Neuronal stem cell (in vitro differentiated cells): ENCODE results near the gene CFAP58.
A peak's percentile ranks its signal among the peaks of the same experiment; 100 is the strongest.

Experiments
- DNase-seq: peaks from one replicate; pipeline ENCODE4 v3.0.0-alpha.2; 2013; ENCODE audit warnings: low spot score
- H2AFZ ChIP-seq: one replicate; pipeline ENCODE4 v1.6.1; 2013; ENCODE audit warnings: mild to moderate bottlenecking, low read length, inconsistent platforms
- H2AK5ac ChIP-seq: 2 replicates; pipeline ENCODE4 v1.6.1; 2013; ENCODE audit warnings: low read depth, mild to moderate bottlenecking, inconsistent platforms, low read length, moderate library complexity, mixed read lengths
- H2BK120ac ChIP-seq: 2 replicates; pipeline ENCODE4 v1.6.1; 2013; ENCODE audit warnings: low read depth, mild to moderate bottlenecking, inconsistent platforms, low read length, moderate library complexity, mixed read lengths
- H2BK12ac ChIP-seq: one replicate; pipeline ENCODE4 v1.6.1; 2013; ENCODE audit warnings: low read length, inconsistent platforms
- H2BK15ac ChIP-seq: 2 replicates; pipeline ENCODE4 v1.6.1; 2013; ENCODE audit warnings: mild to moderate bottlenecking, low read length, inconsistent platforms, mixed read lengths
- H2BK5ac ChIP-seq: one replicate; pipeline ENCODE4 v1.6.1; 2013; ENCODE audit warnings: inconsistent platforms, mild to moderate bottlenecking, low read length, moderate library complexity
- H3K14ac ChIP-seq: one replicate; pipeline ENCODE4 v1.6.1; 2013; ENCODE audit warnings: low read length, inconsistent platforms
- H3K18ac ChIP-seq: 2 replicates; pipeline ENCODE4 v1.6.1; 2013; ENCODE audit warnings: low read length, inconsistent platforms
- H3K23ac ChIP-seq: 2 replicates; pipeline ENCODE4 v1.6.1; 2013; ENCODE audit warnings: low read depth, mild to moderate bottlenecking, mixed read lengths, low read length, inconsistent platforms; ENCODE audit not compliant: poor library complexity
- H3K27ac ChIP-seq: replicated peaks from 3 replicates; pipeline ENCODE4 v1.5.1; 2013; ENCODE audit warnings: low read length, inconsistent platforms
- H3K27me3 ChIP-seq, 3 experiments: 2 replicates each; pipeline ENCODE4 v1.6.1; 2013; ENCODE audit warnings: low read length in 3 of 3, mild to moderate bottlenecking in 2 of 3, inconsistent platforms in 1 of 3, low read depth in 1 of 3, mixed read lengths in 1 of 3, moderate library complexity in 1 of 3; ENCODE audit not compliant: control insufficient read depth in 3 of 3, insufficient read depth in 3 of 3
- H3K36me3 ChIP-seq, 2 donors: replicated peaks in 1 of 2; 2 replicates each; pipeline ENCODE4 v1.6.1; 2013; ENCODE audit warnings: low read length in 2 of 2; ENCODE audit not compliant: control insufficient read depth in 2 of 2, insufficient read depth in 2 of 2
- H3K4ac ChIP-seq: 2 replicates; pipeline ENCODE4 v1.6.1; 2013; ENCODE audit warnings: inconsistent platforms, mild to moderate bottlenecking, low read length, moderate library complexity
- H3K4me1 ChIP-seq, 2 donors: 1 replicate in 1 of 2; 2 replicates in 1 of 2; pipeline ENCODE4 v1.6.1; 2013; ENCODE audit warnings: low read length in 2 of 2, low read depth in 1 of 2; ENCODE audit not compliant: control insufficient read depth in 2 of 2, insufficient read depth in 1 of 2
- H3K4me2 ChIP-seq: one replicate; pipeline ENCODE4 v1.6.1; 2013; ENCODE audit warnings: mild to moderate bottlenecking, low read length, inconsistent platforms; ENCODE audit not compliant: insufficient read depth, poor library complexity, severe bottlenecking
- H3K4me3 ChIP-seq, 2 donors: 2 replicates each; pipeline ENCODE4 v1.5.1; 2013; ENCODE audit warnings: low read length in 2 of 2, mild to moderate bottlenecking in 2 of 2, inconsistent platforms in 1 of 2, moderate library complexity in 1 of 2
- H3K79me1 ChIP-seq: one replicate; pipeline ENCODE4 v1.6.1; 2013; ENCODE audit warnings: low read depth, mild to moderate bottlenecking, inconsistent platforms, low read length, moderate library complexity
- H3K9ac ChIP-seq: one replicate; pipeline ENCODE4 v1.6.1; 2013; ENCODE audit warnings: mild to moderate bottlenecking, low read depth, low read length, inconsistent platforms; ENCODE audit not compliant: poor library complexity
- H3K9me3 ChIP-seq, 2 donors: replicated peaks in 1 of 2; 2 replicates each; pipeline versions ENCODE3 to v1.6.1; 2013; ENCODE audit warnings: low read length in 2 of 2, mild to moderate bottlenecking in 2 of 2, inconsistent platforms in 1 of 2, low read depth in 1 of 2, mixed read lengths in 1 of 2, moderate library complexity in 1 of 2; ENCODE audit not compliant: control insufficient read depth in 2 of 2, insufficient read depth in 1 of 2
- H4K8ac ChIP-seq: one replicate; pipeline ENCODE4 v1.6.1; 2013; ENCODE audit warnings: low read depth, mild to moderate bottlenecking, inconsistent platforms, low read length, moderate library complexity
- H4K91ac ChIP-seq: one replicate; pipeline ENCODE4 v1.6.1; 2013; ENCODE audit warnings: low read length, low read depth, mild to moderate bottlenecking, inconsistent platforms; ENCODE audit not compliant: poor library complexity
- WGBS, 2 donors: extraction: QIAGEN DNeasy Blood & Tissue Kit; methylation state at CpG; one replicate each; pipeline ENCODE4 v1.1.7; 2013; ENCODE audit warnings: missing lambda C conversion rate in 2 of 2, mixed read lengths in 1 of 2; ENCODE audit not compliant: insufficient read length in 2 of 2, insufficient replicate concordance in 1 of 2; ENCODE audit errors: extremely low coverage in 2 of 2; 5-methylcytosine and 5-hydroxymethylcytosine counted together

Gene CFAP58

GRCh38 chr10:104337521-104337984 lies 16.1 kb upstream of the CFAP58 start:
- H2AFZ ChIP-seq, result peak overlapping the region; percentile 98
- peak overlapping the region; percentile 12 for H3K14ac ChIP-seq
- peak overlapping the region; percentile 83 for H3K27ac ChIP-seq
- DNase-seq, result no peak
- peak overlapping the region; percentile 89 for H3K4me3 ChIP-seq
- H3K9ac ChIP-seq, result peak overlapping the region; percentile 91
- H2BK5ac ChIP-seq, result peak overlapping the region; percentile 79
- H3K36me3 ChIP-seq, result peaks cover 0 to 24% of the 10 kb centered on the region in 2 donors
- H3K4me2 ChIP-seq, result peak overlapping the region; percentile 90
- H3K9me3 ChIP-seq, result no peaks in the 10 kb centered on the region
- H2BK15ac ChIP-seq, result peak overlapping the region; percentile 52
- no peak overlapping the region for H4K8ac ChIP-seq
- peaks cover 0 to 19% (median 0%) of the 10 kb centered on the region in 3 experiments for H3K27me3 ChIP-seq
- H4K91ac ChIP-seq, result peak overlapping the region; percentile 13
- no CpG with 5 or more reads among the region's 23 CpGs for WGBS, 2 donors
- H3K4ac ChIP-seq, result no peak overlapping the region
- H2BK12ac ChIP-seq, result no peak overlapping the region
- H3K4me1 ChIP-seq, result peaks cover 19 to 22% of the 10 kb centered on the region in 2 donors
- H2AK5ac ChIP-seq, result no peak overlapping the region
- peak overlapping the region; percentile 78 for H3K18ac ChIP-seq
- H3K23ac ChIP-seq, result peak overlapping the region; percentile 34
- no peak overlapping the region for H2BK120ac ChIP-seq
- H3K79me1 ChIP-seq, result peaks cover 6% of the 10 kb centered on the region

- Histone ChIP-seq H3K4me1 (peaks cover 16% of the 10 kb centered on the region in 2 donors), H3K18ac (peak within 1 kb of the TSS; percentile 78), H3K23ac (peak within 1 kb of the TSS; percentile 34), H3K9me3 (no peaks in the 10 kb centered on the region), H2BK12ac (no peak within 1 kb of the TSS), H4K91ac (peak within 1 kb of the TSS; percentile 13), H2BK15ac (peak within 1 kb of the TSS; percentile 52), H3K9ac (peak within 1 kb of the TSS; percentile 91), H3K14ac (peak within 1 kb of the TSS; percentile 12), H3K79me1 (peaks cover 6% of the 10 kb centered on the region), H2AFZ (peak within 1 kb of the TSS; percentile 98), H4K8ac (no peak within 1 kb of the TSS), H3K36me3 (peaks cover 0 to 22% of the 10 kb centered on the region in 2 donors), H2BK5ac (peak within 1 kb of the TSS; percentile 79), H3K4me3 (peak within 1 kb of the TSS; percentile 89), H3K4me2 (peak within 1 kb of the TSS; percentile 90), H3K4ac (no peak within 1 kb of the TSS), H3K27me3 (peaks cover 0 to 19% (median 0%) of the 10 kb centered on the region in 3 experiments), H2BK120ac (no peak within 1 kb of the TSS), H2AK5ac (no peak within 1 kb of the TSS), H3K27ac (peak within 1 kb of the TSS; percentile 83)
- WGBS, 2 donors, result no CpG with 5 or more reads among the region's 70 CpGs
- DNase-seq, result peak; percentile 73
Measured at GRCh38 chr10:104337985-104338735, 15.5 kb upstream of the CFAP58 start, which contains the start of gene ITPRIP. Gene ITPRIP (minus strand): TSS chr10:104338465. CDS start chr10:104316051, 22,414 bp downstream.

- Histone ChIP-seq H4K8ac (no peak overlapping the region), H3K23ac (no peak overlapping the region), H3K27ac (no peak overlapping the region), H3K27me3 (peaks cover 0 to 16% (median 0%) of the 10 kb centered on the region in 3 experiments), H2BK120ac (no peak overlapping the region), H2AFZ (peak overlapping the region; percentile 98), H3K79me1 (peaks cover 2% of the 10 kb centered on the region), H3K18ac (no peak overlapping the region), H3K4me1 (peaks cover 10 to 14% of the 10 kb centered on the region in 2 donors), H2AK5ac (no peak overlapping the region), H3K14ac (no peak overlapping the region), H3K9ac (no peak overlapping the region), H2BK12ac (no peak overlapping the region), H4K91ac (no peak overlapping the region), H3K4me3 (peak overlapping the region in 1 of 2 donors; percentile 89), H2BK5ac (no peak overlapping the region), H3K9me3 (no peaks in the 10 kb centered on the region), H3K36me3 (peaks cover 0 to 12% of the 10 kb centered on the region in 2 donors), H3K4me2 (no peak overlapping the region), H3K4ac (no peak overlapping the region), H2BK15ac (no peak overlapping the region)
- no CpG with 5 or more reads among the region's 11 CpGs for WGBS, 2 donors
- no peak for DNase-seq
Measured at GRCh38 chr10:104339469-104340110, 14.0 kb upstream of the CFAP58 start.

- no peak overlapping the region for H4K8ac ChIP-seq
- no peak overlapping the region for H2BK12ac ChIP-seq
- peaks cover 0 to 14% (median 0%) of the 10 kb centered on the region in 3 experiments for H3K27me3 ChIP-seq
- no peak overlapping the region for H4K91ac ChIP-seq
- no peak overlapping the region for H2BK120ac ChIP-seq
- H3K18ac ChIP-seq, result no peak overlapping the region
- H3K4me2 ChIP-seq, result no peak overlapping the region
- no peak overlapping the region for H2AK5ac ChIP-seq
- no peak overlapping the region for H2AFZ ChIP-seq
- H3K14ac ChIP-seq, result no peak overlapping the region
- no peak overlapping the region for H2BK15ac ChIP-seq
- no peak overlapping the region for H3K27ac ChIP-seq
- H2BK5ac ChIP-seq, result no peak overlapping the region
- no peak overlapping the region for H3K4ac ChIP-seq
- H3K9me3 ChIP-seq, result no peaks in the 10 kb centered on the region
- no peak for DNase-seq
- H3K4me1 ChIP-seq, result peaks cover 10 to 14% of the 10 kb centered on the region in 2 donors
- no peak overlapping the region for H3K9ac ChIP-seq
- peaks cover 0 to 7% of the 10 kb centered on the region in 2 donors for H3K36me3 ChIP-seq
- WGBS, 2 donors, result no CpG with 5 or more reads among the region's 4 CpGs
- H3K79me1 ChIP-seq, result no peaks in the 10 kb centered on the region
- H3K23ac ChIP-seq, result no peak overlapping the region
- no peak overlapping the region for H3K4me3 ChIP-seq
Measured at GRCh38 chr10:104340111-104340526, 13.5 kb upstream of the CFAP58 start.
